Measurements from ENCODE around the gene CLASRP. TPM values are rescaled to one million over a fixed set of nuclear protein-coding genes. Genes with fewer than 3 reads are reported as not detected.

The CLASRP gene
- total and polyA plus RNA-seq, 2 of the 8 experiments (the other 6 are each of a cell fraction or from before 2014, with no cell fraction given), result 22.3 to 71.7 TPM

DNA sequence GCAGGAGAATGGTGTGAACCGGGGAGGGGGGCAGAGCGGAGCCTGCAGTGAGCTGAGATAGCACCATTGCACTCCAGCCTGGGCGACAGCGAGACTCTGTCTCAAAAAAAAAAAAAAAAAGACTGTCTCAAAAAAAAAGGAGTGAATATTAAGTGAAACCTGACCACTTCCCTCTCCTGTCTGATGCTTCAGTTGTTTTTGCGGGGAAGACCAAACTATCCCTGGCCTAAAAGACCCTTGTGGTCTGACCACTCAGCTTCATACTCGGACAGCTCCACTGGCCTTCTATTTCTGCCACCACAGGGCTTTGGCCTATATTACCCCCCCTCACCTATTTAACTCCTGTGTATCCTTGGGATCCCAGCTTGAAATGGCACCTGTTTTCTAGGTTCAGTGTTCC, 2.3 kb downstream of the CLASRP start:
- no peak overlapping the region for H2AFZ ChIP-seq (ENCODE audit: low read length)
- H3K36me3 ChIP-seq (ENCODE audit: control insufficient read depth in 2 of 4, insufficient read depth in 4 of 4, low read length in 3 of 4), result peaks cover 8 to 52% (median 28%) of the 10 kb centered on the region in 4 experiments
- H4K5ac ChIP-seq (ENCODE audit: insufficient read length, low read depth, low read length), result no peak overlapping the region
- no peak overlapping the region for H3K56ac ChIP-seq (replicated peaks; ENCODE audit: insufficient read length, low read depth, low read length)
- H4K20me1 ChIP-seq (replicated peaks in 1 of 2; ENCODE audit: control insufficient read depth in 1 of 2, insufficient read depth in 2 of 2, low read length in 2 of 2), result peaks cover 17 to 22% of the 10 kb centered on the region in 2 experiments
- no peak overlapping the region for H2BK120ac ChIP-seq (replicated peaks; ENCODE audit: low read depth, low read length)
- H4K8ac ChIP-seq (ENCODE audit: extremely low read depth, insufficient read depth, low read length), result no peak overlapping the region
- no peak overlapping the region for H3K14ac ChIP-seq (ENCODE audit: insufficient read length)
- no peak overlapping the region for H2BK12ac ChIP-seq (ENCODE audit: low read depth, low read length)
- no peak for DNase-seq (ENCODE audit: low read depth in 1 of 2, low spot score in 2 of 2)
- no peak overlapping the region for H2BK15ac ChIP-seq (ENCODE audit: low read length)
- WGBS, 2 experiments (ENCODE audit: extremely low coverage in 1 of 2, insufficient coverage in 1 of 2, insufficient read length in 1 of 2, insufficient replicate concordance in 2 of 2, low coverage in 1 of 2, low lambda C conversion rate in 2 of 2, missing lambda C conversion rate in 1 of 2), result 98% methylated on average over 4 of the region's 6 CpGs; no CpG with 5 or more reads in 1 of the 2 experiments
- H3K27me3 ChIP-seq (replicated peaks in 1 of 4; ENCODE audit: control insufficient read depth in 3 of 4, extremely low read depth in 1 of 4, insufficient read depth in 3 of 4, low read length in 3 of 4), result no peaks in the 10 kb centered on the region
- H3K23me2 ChIP-seq (ENCODE audit: low read depth, low read length), result peaks cover 2% of the 10 kb centered on the region
- H3K27ac ChIP-seq (ENCODE audit: low read depth, low read length), result no peak overlapping the region
- no peak overlapping the region for H3K23ac ChIP-seq (ENCODE audit: insufficient read length)
- no peak for FAIRE-seq
- no peaks in the 10 kb centered on the region for H3K9me3 ChIP-seq (ENCODE audit: insufficient read depth in 2 of 2, low read depth in 1 of 2, low read length in 1 of 2)
- H3K79me1 ChIP-seq (ENCODE audit: low read depth, low read length), result peaks cover 14% of the 10 kb centered on the region
- ChIA-PET CTCF (ENCODE audit: partially characterized antibody) (interaction anchor here (1.2 to 9.7 kb wide), 2 partner anchors 17 to 84 kb away, joined by 3 to 85 read pairs; no protein-coding TSS in a partner anchor), POLR2A (ENCODE audit: partially characterized antibody) (interaction anchor here (1.1 to 2.0 kb wide), 4 partner anchors 26 to 51 kb away, joined by 3 to 4 read pairs (median 4); partner anchors contain the start of gene PPP1R37)
- H3K9ac ChIP-seq (replicated peaks in 1 of 4; ENCODE audit: extremely low read depth in 1 of 4, low read depth in 3 of 4, low read length in 3 of 4), result no peak overlapping the region
- H2AK5ac ChIP-seq (ENCODE audit: low read depth, low read length), result no peak overlapping the region
- H3K79me2 ChIP-seq (ENCODE audit: control insufficient read depth in 1 of 2, insufficient read depth in 2 of 2, low read length in 2 of 2), result peaks cover 10 to 43% of the 10 kb centered on the region in 2 experiments
- no peak overlapping the region for H3K4me3 ChIP-seq (ENCODE audit: extremely low read depth in 1 of 4, insufficient read depth in 2 of 4, low read depth in 3 of 4, low read length in 4 of 4)
- no peak overlapping the region for H2BK20ac ChIP-seq (ENCODE audit: low read length)
- H3K18ac ChIP-seq (ENCODE audit: extremely low read depth, low read length), result no peak overlapping the region
- no peak overlapping the region for H3K4me2 ChIP-seq (ENCODE audit: insufficient read depth in 1 of 2, low read depth in 2 of 2, low read length in 2 of 2)
- peaks cover 0 to 7% (median 4%) of the 10 kb centered on the region in 4 experiments; a peak in 6 of 7 replicates for H3K4me1 ChIP-seq (replicated peaks in 1 of 4; ENCODE audit: control insufficient read depth in 3 of 4, insufficient read depth in 4 of 4, low read length in 3 of 4)
- no peak overlapping the region for H3K4ac ChIP-seq (replicated peaks; ENCODE audit: insufficient read length, low read depth, low read length)
- H4K91ac ChIP-seq (replicated peaks; ENCODE audit: insufficient read length, low read length), result no peak overlapping the region
- H2BK5ac ChIP-seq (ENCODE audit: low read depth, low read length), result no peak overlapping the region
- TF ChIP-seq NANOG (IDR thresholded peaks at IDR 0.05; ENCODE audit: insufficient read depth, low read depth, low read length, poor library complexity, severe bottlenecking) (no peak), CBX8 (IDR thresholded peaks at IDR 0.05; ENCODE audit: borderline replicate concordance, low read depth, low read length) (no peak), POU5F1 (IDR thresholded peaks at IDR 0.05; ENCODE audit: low read depth, low read length) (no peak), CHD2 (IDR thresholded peaks at IDR 0.05; ENCODE audit: low read length) (no peak), TCF12 (IDR thresholded peaks at IDR 0.05; ENCODE audit: low read depth, low read length) (no peak), ZNF274 (IDR thresholded peaks at IDR 0.05; ENCODE audit: borderline replicate concordance, extremely low read depth, low read length) (no peak), BACH1 (IDR thresholded peaks at IDR 0.05; ENCODE audit: low read length) (no peak), RXRA (IDR thresholded peaks at IDR 0.05; ENCODE audit: insufficient read depth, low read depth, low read length) (no peak), SUZ12 (IDR thresholded peaks at IDR 0.05; ENCODE audit: low read length) (no peak), SRF (IDR thresholded peaks at IDR 0.05; ENCODE audit: low read depth, low read length) (no peak), TAF7 (optimal IDR thresholded peaks at IDR 0.05; ENCODE audit: borderline replicate concordance, low read depth, low read length) (no peak)
- TF ChIP-seq, protein P1, sequence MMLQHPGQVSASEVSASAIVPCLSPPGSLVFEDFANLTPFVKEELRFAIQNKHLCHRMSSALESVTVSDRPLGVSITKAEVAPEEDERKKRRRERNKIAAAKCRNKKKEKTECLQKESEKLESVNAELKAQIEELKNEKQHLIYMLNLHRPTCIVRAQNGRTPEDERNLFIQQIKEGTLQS (IDR thresholded peaks at IDR 0.05; ENCODE audit: insufficient read depth, low read depth, low read length), result no peak
- TF ChIP-seq, protein P2, sequence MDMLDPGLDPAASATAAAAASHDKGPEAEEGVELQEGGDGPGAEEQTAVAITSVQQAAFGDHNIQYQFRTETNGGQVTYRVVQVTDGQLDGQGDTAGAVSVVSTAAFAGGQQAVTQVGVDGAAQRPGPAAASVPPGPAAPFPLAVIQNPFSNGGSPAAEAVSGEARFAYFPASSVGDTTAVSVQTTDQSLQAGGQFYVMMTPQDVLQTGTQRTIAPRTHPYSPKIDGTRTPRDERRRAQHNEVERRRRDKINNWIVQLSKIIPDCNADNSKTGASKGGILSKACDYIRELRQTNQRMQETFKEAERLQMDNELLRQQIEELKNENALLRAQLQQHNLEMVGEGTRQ (IDR thresholded peaks at IDR 0.05; ENCODE audit: low read length), result no peak

Data from H1 (cell line).